GM23338 (cell line): Measurements from ENCODE around the gene C22orf23. TPM values are rescaled to one million over a fixed set of nuclear protein-coding genes. Genes with fewer than 3 reads are reported as not detected.

ENCODE experiments used
- ATAC-seq: fragments of 200-7000 bp; cut with Tn5 transposase; 3 replicates; pipeline ENCODE4 v1.9.1; 2020
- DNase-seq: peaks from one replicate; pipeline ENCODE4 v3.0.0-alpha.2; 2015; ENCODE audit warnings: low spot score
- H2AFZ ChIP-seq: fragments of 200-600 bp; sonication (generic); 2 replicates; pipeline ENCODE4 v1.8.0; 2016; ENCODE audit warnings: antibody characterized with exemption, mild to moderate bottlenecking, moderate library complexity
- H3F3A ChIP-seq: fragments of 200-600 bp; sonication (generic); replicated peaks from 2 replicates; pipeline ENCODE4 v1.8.0; 2017; ENCODE audit warnings: antibody characterized with exemption, mixed run types, low read depth
- H3K27ac ChIP-seq: fragments of 200-600 bp; sonication (generic); 2 replicates; pipeline ENCODE4 v1.6.1; 2016; ENCODE audit warnings: low read depth
- H3K27me3 ChIP-seq: fragments of 200-600 bp; sonication (generic); 2 replicates; pipeline ENCODE4 v1.8.0; 2016; ENCODE audit warnings: mild to moderate bottlenecking, mixed run types, moderate library complexity; ENCODE audit not compliant: insufficient read depth
- H3K36me3 ChIP-seq: fragments of 200-600 bp; sonication (generic); 2 replicates; pipeline ENCODE4 v1.8.0; 2016; ENCODE audit warnings: mild to moderate bottlenecking; ENCODE audit not compliant: insufficient read depth
- H3K4me1 ChIP-seq: fragments of 200-600 bp; sonication (generic); 2 replicates; pipeline ENCODE4 v1.8.0; 2016; ENCODE audit warnings: mild to moderate bottlenecking, moderate library complexity; ENCODE audit not compliant: insufficient read depth
- H3K4me2 ChIP-seq: fragments of 200-600 bp; sonication (generic); 2 replicates; pipeline ENCODE4 v1.7.1; 2017; ENCODE audit warnings: mixed run types
- H3K4me3 ChIP-seq: fragments of 200-600 bp; sonication (generic); 2 replicates; pipeline ENCODE4 v1.6.1; 2016; ENCODE audit warnings: mixed run types
- H3K79me2 ChIP-seq: fragments of 200-600 bp; sonication (generic); replicated peaks from 2 replicates; pipeline ENCODE4 v1.8.0; 2017; ENCODE audit warnings: mild to moderate bottlenecking; ENCODE audit not compliant: insufficient read depth
- H3K9me2 ChIP-seq: fragments of 200-600 bp; sonication (generic); 2 replicates; pipeline ENCODE4 v1.8.0; 2017; ENCODE audit not compliant: insufficient read depth
- H4K20me1 ChIP-seq: fragments of 200-600 bp; sonication (generic); replicated peaks from 2 replicates; pipeline ENCODE4 v1.8.0; 2017; ENCODE audit warnings: mild to moderate bottlenecking; ENCODE audit not compliant: insufficient read depth
- H3K27ac Mint-ChIP-seq: 2 replicates; pipeline ENCODE4 v1.8.0; 2020; ENCODE audit warnings: inconsistent platforms, mild to moderate bottlenecking, moderate library complexity, mixed read lengths
- H3K27me3 Mint-ChIP-seq: 3 replicates; pipeline ENCODE4 v1.8.0; 2022; ENCODE audit warnings: low read depth, mild to moderate bottlenecking, moderate library complexity, mixed read lengths, inconsistent platforms; ENCODE audit not compliant: insufficient read depth, poor library complexity
- H3K36me3 Mint-ChIP-seq: 3 replicates; pipeline ENCODE4 v1.8.0; 2021; ENCODE audit warnings: low read depth, mild to moderate bottlenecking, inconsistent platforms, moderate library complexity, mixed read lengths
- H3K4me1 Mint-ChIP-seq: 3 replicates; pipeline ENCODE4 v1.8.0; 2020; ENCODE audit warnings: mild to moderate bottlenecking, inconsistent platforms, mixed read lengths
- H3K4me3 Mint-ChIP-seq: 3 replicates; pipeline ENCODE4 v1.8.0; 2021; ENCODE audit warnings: moderate library complexity, mild to moderate bottlenecking, inconsistent platforms, mixed read lengths
- H3K9me3 Mint-ChIP-seq: 3 replicates; pipeline ENCODE4 v1.8.0; 2020; ENCODE audit warnings: moderate library complexity, mild to moderate bottlenecking, inconsistent platforms, mixed read lengths
- CREB1 ChIP-seq: fragments of 250-450 bp; sonication (Bioruptor Pico); IDR thresholded peaks from 2 replicates; pipeline ENCODE4 v1.5.0; 2020; ENCODE audit warnings: low read depth, mild to moderate bottlenecking, moderate library complexity
- CTCF ChIP-seq, 2 experiments: fragments of 200-600 bp in 1 of 2; sonication (generic) in 1 of 2; conservative IDR thresholded peaks; 2 replicates each; pipeline versions ENCODE4 v1.5.1 to v1.6.1; 2016 to 2017; ENCODE audit warnings: antibody characterized with exemption in 2 of 2, low read depth in 2 of 2, mild to moderate bottlenecking in 2 of 2, moderate library complexity in 1 of 2
- ETS1 ChIP-seq: IDR thresholded peaks from 2 replicates; pipeline ENCODE4 v1.6.1; 2016; ENCODE audit warnings: antibody characterized with exemption
- JUNB ChIP-seq: IDR thresholded peaks from one replicate; pipeline ENCODE4 v1.6.1; 2016; ENCODE audit warnings: antibody characterized with exemption; ENCODE audit not compliant: unreplicated experiment
- NANOG ChIP-seq: IDR thresholded peaks from 2 replicates; pipeline ENCODE4 v1.6.1; 2016; ENCODE audit warnings: antibody characterized with exemption, borderline replicate concordance
- REST ChIP-seq: IDR thresholded peaks from one replicate; pipeline ENCODE4 v1.6.1; 2018; ENCODE audit warnings: antibody characterized with exemption; ENCODE audit not compliant: unreplicated experiment
- STAT1 ChIP-seq: IDR thresholded peaks from one replicate; pipeline ENCODE4 v1.6.1; 2016; ENCODE audit warnings: antibody characterized with exemption; ENCODE audit not compliant: unreplicated experiment
- ZNF114 ChIP-seq: fragments of 250-450 bp; sonication (Bioruptor Pico); IDR thresholded peaks from 2 replicates; pipeline ENCODE4 v1.5.0; 2020; ENCODE audit warnings: mild to moderate bottlenecking, moderate library complexity
- ZNF331 ChIP-seq: fragments of 250-450 bp; sonication (Bioruptor Pico); IDR thresholded peaks from 2 replicates; pipeline ENCODE4 v1.5.0; 2020; ENCODE audit warnings: low read depth, mild to moderate bottlenecking, moderate library complexity
- ZNF462 ChIP-seq: fragments of 250-450 bp; sonication (Bioruptor Pico); IDR thresholded peaks from 2 replicates; pipeline ENCODE4 v1.5.0; 2020; ENCODE audit warnings: mild to moderate bottlenecking, moderate library complexity
- polyA plus RNA-seq: library from polyadenylated mRNA; unstranded; fragments of >200 nt; fragmentation: Nextera tagmentation; extraction: Ambion mirVana; gene quantifications from 2 replicates; pipeline ENCODE4 v1.2.1, GENCODE V29; 2016
- total RNA-seq: library from RNA; depleted of rRNA; stranded (reverse); fragments of >200 nt; shearing (Covaris generic); gene quantifications from 2 replicates; pipeline ENCODE4 v1.2.3, GENCODE V29; 2014

C22orf23 gene
- total and polyA plus RNA-seq, 2 experiments from 2014 or later, result 0.38 TPM; not detected in 1

- no peak for TF ChIP-seq JUNB
- no peak for TF ChIP-seq NANOG
- TF ChIP-seq REST, result no peak
- no peak for TF ChIP-seq ZNF114 (CRISPR knock-in tag)
- TF ChIP-seq ZNF331 (CRISPR knock-in tag), result no peak
- no peak for TF ChIP-seq CTCF (conservative IDR thresholded peaks at IDR 0.05; ENCODE audit: low read depth in 2 of 2)
- no peak for TF ChIP-seq STAT1
- no peak for TF ChIP-seq CREB1
Measured at GRCh38 chr22:37996515-37997246, 43.3 kb upstream of the C22orf23 start (continued).

GRCh38 chr22:37996079-37996478 lies 42.7 kb upstream of the C22orf23 start:
- Mint-ChIP-seq H3K9me3 (no peaks in the 10 kb centered on the region), H3K36me3 (no peaks in the 10 kb centered on the region; the same call in 2 of the 3 replicates), H3K4me1 (peaks cover 22% of the 10 kb centered on the region), H3K27me3 (peaks cover 12% of the 10 kb centered on the region), H3K27ac (no peak overlapping the region), H3K4me3 (no peak overlapping the region)
- Histone ChIP-seq H3K4me1 (no peaks in the 10 kb centered on the region), H3K36me3 (no peaks in the 10 kb centered on the region), H3K4me2 (no peak overlapping the region), H3K79me2 (no peaks in the 10 kb centered on the region), H4K20me1 (no peaks in the 10 kb centered on the region), H3K9me2 (no peaks in the 10 kb centered on the region), H2AFZ (no peak overlapping the region), H3K27ac (no peak overlapping the region), H3F3A (no peaks in the 10 kb centered on the region), H3K27me3 (no peaks in the 10 kb centered on the region), H3K4me3 (no peak overlapping the region)
- peak; percentile 25 for ATAC-seq
- no peak for DNase-seq
- no peak for TF ChIP-seq ETS1
- TF ChIP-seq ZNF462 (CRISPR knock-in tag), result no peak
- TF ChIP-seq CTCF (conservative IDR thresholded peaks at IDR 0.05; ENCODE audit: low read depth in 2 of 2), result no peak
